ENCODE measurements around the gene SMIM1. TPM values are rescaled to one million over a fixed set of nuclear protein-coding genes. Genes with fewer than 3 reads are reported as not detected.

Gene SMIM1
- total RNA-seq, 4 donors from 2014 or later, result 4.7 TPM; not detected in 3

GRCh38 chr1:3787745-3788605, 15.4 kb downstream of the SMIM1 start:
- no peak for TF ChIP-seq CTCF (IDR thresholded peaks at IDR 0.05; ENCODE audit: low read depth)

- no peak for TF ChIP-seq CTCF (IDR thresholded peaks at IDR 0.05; ENCODE audit: low read depth)
These were observed 16.3 kb downstream of the SMIM1 start for GRCh38 chr1:3788756-3789420.

GRCh38 chr1:3789421-3790300, 17.1 kb downstream of the SMIM1 start:
- no peak for TF ChIP-seq CTCF (IDR thresholded peaks at IDR 0.05; ENCODE audit: low read depth)

GRCh38 chr1:3790500-3790923, 18.0 kb downstream of the SMIM1 start:
- no peak for TF ChIP-seq CTCF (IDR thresholded peaks at IDR 0.05; ENCODE audit: low read depth)

GRCh38 chr1:3790952-3791351, 18.4 kb downstream of the SMIM1 start:
- no peak for TF ChIP-seq CTCF (IDR thresholded peaks at IDR 0.05; ENCODE audit: low read depth)

GRCh38 chr1:3795453-3796214, 23.1 kb downstream of the SMIM1 start:
- TF ChIP-seq CTCF (IDR thresholded peaks at IDR 0.05; ENCODE audit: low read depth), result no peak

Data from subcutaneous adipose tissue (tissue), 4 donors.